C1 segment of cervical spinal cord (tissue), 14 donors: ENCODE data around the gene RSPH3.
A peak's percentile ranks its signal among the peaks of the same experiment; 100 is the strongest.
"Not testable (repeated sequence)": the region's sequence is repeated elsewhere in the genome, so short reads cannot be mapped to it uniquely, and the experiment has no call there.

Experiments used
- DNase-seq, 14 donors: peaks; one replicate each; lab custom pipeline; 2025; lab: John Stamatoyannopoulos, UW

The RSPH3 gene

GRCh38 chr6:158972241-158973233 is 27.5 kb downstream of the RSPH3 start:
- DNase-seq, result peak in 1 of 14 donors; percentile 1

GRCh38 chr6:158970640-158971275 is 29.2 kb downstream of the RSPH3 start:
- DNase-seq, result peak in 3 of 14 donors; percentile 2 to 32 (median 19)

DNA sequence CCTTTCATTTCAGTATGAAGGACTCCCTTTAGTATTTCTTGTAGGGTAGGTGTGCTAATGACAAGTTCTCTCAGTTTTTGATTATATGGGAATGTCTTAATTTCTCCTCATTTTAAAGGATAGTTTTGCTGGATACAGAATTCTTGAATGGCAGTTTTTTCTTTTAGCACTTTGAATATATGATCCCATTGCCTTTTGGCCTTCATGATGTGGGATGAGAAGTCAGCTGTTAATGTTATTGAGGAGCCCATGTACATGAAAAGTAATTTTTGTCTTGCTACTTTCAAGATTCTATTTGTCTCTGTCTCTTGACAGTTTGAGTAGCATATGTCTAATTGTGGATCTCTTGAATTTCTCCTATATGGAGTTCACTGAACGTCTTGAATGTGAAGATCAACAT is 30.9 kb downstream of the RSPH3 start:
- DNase-seq, result no peak

DNA sequence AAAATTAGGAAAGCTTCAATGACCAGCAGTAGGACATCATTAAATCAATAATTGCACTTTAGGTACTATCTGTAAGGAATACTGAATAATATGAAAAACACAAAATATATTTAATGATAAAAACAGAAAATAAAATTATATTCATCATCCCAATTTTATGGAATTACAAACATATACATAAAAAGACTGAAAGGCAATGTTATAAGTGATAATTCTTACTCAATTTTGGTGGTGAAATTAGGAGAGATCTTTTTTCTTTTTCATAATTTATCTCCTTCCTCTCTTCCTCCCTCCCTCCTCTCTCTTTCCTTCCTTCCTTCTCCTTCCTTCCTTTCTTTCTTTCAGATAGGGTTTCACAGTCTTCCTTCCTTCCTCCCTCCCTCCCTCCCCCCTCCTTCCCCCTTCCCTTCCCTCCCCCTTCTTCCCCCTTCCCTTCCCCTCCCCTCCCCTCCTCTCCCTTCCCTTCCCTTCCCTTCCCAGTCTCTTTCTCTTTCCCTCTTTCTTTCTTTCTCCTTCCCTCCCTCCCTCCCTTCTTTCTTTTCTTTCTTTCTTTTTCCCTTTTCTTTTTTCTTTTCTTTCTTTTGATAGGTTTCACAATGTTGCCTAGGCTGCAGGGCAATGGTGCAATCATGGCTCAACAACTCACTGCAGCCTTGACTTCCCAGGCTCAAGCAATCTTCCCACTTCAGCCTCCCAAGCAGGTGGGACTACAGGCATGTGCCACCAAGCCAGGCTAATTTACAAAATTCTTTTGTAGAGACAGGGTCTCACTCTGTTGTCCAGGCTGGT is 36.8 kb downstream of the RSPH3 start:
- no peak for DNase-seq

GRCh38 chr6:158962371-158962770 is 37.6 kb downstream of the RSPH3 start:
- DNase-seq, result no peak

GRCh38 chr6:158960026-158960425 is 40.0 kb downstream of the RSPH3 start:
- DNase-seq, result peak in 1 of 14 donors; percentile 20

DNA sequence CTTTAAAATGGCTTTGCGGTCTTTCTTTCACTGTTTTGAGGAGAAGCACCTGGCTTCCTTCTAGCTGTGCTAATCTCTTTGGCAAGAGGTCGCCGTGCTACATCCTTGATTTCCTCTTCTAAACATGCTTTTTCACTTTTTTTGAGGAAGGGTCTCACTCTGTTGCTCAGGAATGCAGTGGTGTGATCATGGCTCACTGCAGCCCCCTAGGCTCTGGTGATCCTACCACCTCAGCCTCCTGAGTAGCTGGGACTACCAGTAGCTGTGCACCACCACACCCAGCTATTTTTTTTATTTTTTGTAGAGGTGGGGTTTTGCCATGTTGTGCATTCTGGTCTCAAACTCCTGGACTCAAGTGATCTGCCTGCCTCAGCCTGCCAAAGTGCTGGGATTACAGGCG is 40.5 kb downstream of the RSPH3 start:
- peak in 1 of 14 donors; percentile 28 for DNase-seq

DNA sequence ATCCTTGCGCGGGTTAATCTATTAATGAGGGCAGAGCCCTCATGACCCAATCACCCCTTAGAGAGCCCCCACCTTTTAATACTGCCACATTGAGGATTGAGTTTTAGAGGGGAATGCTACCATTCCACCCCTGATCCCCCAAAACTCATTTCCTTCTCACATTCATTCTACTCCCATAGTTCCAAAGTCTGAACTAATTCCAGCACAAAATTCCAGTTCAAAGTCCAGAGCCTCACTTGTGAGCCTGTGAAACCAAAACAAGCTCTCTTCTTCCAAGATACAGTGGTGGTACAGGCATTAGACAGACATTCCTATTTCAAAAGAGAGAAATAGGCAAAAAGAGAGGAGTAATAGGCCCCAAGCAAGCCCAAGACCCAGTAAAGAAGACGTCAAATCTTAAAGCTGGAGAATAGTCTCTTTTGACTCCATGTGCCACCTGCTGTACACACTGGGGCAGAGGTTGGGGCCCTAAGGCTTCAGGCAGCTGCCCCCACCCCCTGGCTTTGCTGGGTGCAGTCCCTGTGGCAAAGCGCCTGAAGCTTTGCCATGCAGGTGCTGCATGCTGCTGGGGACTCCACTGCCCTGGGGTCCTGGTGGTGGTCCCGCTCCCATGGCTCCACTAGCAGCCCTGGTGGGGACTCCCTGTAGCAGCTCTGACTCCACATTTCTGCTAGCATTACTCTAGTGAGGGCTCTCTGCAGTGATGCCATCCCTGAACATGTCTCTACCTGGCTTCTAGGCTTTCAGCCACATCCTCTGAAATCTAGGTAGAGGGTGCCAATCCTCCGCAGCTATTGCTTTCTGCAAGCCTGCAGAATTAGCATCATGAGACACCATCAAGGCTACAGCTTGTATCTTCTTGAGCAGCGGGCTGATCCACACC is 41.3 kb downstream of the RSPH3 start:
- DNase-seq, result no peak

DNA sequence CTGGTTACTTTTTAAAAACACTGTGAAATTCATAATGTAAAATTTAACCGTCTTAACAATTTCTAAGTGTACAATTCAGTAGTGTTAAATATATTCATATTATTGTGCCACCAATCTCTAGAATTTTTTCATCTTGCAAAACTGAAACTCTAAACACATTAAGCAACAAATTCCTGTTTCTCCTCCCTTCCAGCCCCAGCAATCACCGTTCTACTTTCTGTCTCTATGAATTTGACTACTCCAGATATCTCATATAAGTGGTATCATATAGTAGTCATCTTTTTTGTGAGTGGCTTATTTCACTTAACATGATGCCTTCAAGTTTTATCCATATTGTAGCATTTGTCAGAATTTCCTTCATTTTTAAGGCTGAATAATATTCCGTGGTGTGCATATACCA is 44.7 kb downstream of the RSPH3 start:
- DNase-seq, result no peak

DNA sequence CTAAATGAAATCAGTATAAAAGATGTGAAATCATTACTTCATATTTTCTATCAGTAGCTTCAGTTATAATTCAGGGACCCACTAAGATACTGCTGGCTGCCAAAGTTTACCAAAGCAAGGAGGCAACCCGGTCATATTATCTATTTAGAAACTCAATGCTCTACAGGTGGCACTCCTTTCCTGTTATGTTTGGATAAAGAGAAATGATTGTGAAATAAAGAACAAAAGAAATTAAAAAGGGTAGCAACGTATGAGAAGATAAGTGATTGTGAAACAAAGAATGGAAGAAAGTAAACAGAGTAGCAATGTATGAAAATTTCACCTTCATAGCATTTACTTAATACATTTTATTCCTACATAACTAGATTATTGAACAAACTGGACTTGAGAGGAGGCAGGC is 45.2 kb downstream of the RSPH3 start:
- no peak for DNase-seq

DNA sequence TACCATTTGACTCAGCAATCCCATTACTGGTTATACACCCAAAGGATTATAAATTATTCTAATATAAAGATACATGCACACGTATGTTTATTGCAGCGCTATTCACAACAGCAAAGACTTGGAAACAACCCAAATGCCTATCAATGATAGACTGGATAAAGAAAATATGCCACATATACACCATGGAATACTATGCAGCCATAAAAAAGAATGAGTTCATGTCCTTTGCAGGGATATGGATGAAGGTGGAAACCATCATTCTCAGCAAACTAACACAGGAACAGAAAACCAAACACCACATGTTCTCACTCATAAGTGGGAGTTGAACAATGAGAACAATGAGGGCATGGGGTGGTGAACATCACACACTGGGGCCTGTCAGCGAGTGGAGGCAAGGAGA is 48.0 kb downstream of the RSPH3 start:
- DNase-seq, result not testable (repeated sequence)

GRCh38 chr6:158951565-158951964 is 48.4 kb downstream of the RSPH3 start:
- not testable (repeated sequence) for DNase-seq

DNA sequence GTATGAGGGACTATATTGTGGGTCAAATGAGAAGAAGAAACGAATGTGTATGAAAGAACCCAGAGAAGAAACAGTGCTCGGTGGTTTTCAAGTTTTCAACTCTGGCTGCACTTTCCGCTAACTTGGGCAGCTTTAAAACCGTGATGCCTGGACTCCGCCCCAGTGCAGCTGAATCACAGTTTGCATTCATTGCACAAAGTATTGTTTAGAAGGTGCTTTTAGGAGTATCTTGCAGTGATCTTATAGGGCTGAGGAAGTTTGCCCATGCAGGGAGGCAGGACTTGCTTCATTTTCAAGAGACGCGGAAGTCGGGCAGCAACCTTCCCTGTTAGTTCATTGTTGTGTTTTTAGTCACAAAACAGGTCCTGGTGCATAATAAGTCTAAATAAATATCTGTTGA is 52.7 kb downstream of the RSPH3 start:
- no peak for DNase-seq

DNA sequence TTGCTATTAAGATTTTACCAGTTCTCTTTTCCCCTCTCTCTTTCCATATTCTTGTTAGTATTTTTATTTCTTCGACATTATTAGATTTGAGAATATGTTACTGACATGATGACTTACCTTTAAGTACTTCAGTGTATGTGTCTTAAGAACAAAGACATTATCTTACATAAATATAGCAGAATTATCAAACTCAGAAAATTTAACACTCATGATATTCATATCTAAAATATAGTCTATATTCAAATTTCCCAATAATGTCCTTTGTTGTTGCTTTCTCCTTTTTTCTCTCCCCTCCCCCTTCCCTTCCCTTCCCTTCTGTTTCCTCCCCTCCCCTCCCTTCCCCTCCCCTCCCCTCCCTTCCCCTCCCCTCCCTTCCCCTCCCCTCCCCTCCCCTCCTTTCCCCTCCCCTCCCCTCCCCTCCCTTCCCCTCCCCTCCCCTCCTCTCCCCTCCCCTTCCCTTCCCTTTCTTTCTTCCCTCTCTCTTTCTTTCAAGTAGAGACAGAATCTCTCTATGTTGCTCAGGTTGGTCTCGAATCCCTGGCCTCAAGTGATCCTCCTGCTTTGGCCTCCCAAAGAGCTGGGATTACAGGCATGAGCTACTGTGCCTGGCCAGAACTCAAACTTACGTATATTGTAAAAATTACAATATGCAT is 56.5 kb downstream of the RSPH3 start:
- no peak for DNase-seq

DNA sequence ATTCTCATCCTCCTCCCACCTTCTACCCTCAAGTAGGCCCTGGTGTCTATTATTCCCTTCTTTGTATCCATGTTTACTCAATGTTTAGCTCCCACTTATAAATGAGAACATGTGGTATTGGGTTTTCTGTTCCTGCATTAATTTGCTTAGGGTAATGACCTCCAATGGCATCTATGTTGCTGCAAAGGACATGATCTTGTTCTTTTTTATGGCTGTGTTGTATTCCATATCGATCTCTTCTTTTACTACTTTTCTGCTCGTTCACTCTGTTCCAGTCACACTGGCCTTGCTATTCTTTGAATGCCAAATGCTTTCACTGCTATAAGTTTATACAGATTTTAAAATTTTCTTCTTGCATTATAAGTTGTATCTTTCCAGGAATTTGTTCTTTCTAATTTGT is 57.7 kb downstream of the RSPH3 start:
- DNase-seq, result no peak

DNA sequence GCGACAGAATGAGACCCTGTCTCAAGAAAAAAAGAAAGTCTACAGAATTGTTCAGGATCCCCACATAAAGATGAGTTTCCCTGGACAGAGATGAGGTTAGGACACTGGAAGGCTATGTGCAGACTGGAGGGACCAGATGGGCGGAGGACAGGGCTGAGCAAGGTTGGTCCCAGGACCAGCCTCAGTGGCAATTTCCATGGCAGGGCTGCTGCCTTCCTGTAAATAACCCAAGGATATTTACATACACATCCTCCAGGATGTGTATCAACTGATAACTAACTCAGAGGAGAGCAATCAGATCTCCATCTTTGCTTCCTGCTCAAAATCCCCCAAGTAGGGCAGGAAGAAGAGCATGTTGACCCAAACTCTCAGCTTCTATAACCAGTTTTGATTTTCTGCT is 58.8 kb downstream of the RSPH3 start:
- DNase-seq, result no peak

DNA sequence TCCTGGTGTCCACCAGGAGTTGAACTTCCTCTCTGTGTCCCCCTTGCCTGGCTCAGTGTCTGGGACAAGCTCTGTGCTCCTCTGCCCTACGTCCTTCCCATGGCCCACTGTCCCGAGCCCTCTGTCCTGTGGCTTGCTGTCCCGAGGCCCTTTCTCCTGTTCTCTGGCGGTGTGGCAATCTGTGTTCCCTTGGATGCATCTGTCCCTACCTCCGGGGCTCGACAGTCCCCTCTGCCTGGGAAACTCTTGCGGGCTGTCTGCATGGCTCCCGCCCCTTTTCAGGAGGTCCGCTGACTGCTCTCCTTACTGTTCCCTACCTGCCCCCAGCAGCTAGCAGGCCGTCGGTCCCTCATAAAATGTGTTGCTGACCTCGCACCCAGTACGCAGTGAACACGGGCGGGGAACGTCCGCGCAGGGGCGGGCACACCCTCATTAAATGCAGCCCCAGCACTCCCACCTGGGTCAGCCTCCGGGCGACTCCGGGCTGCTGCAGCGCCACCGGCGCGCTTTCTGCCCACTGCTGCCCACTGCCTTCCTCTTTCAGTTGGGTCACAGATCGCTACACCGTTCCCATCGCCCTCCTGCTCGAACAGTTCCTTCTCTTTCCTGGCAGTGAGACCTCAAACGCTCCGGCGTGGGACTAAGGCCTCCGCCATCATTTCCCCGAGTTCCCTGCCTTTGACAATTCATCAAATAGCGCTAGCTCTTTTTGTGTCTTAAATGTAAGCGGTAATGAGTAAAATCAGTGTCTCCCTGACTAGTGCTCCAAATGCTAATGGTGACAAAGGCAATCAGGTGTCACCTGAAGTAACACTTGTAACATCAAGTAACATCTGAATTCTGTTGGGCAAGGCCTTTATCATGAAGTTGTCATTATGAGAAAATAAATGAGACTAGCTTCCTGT is 60.5 kb downstream of the RSPH3 start:
- no peak for DNase-seq

GRCh38 chr6:158938811-158939254 is 61.2 kb downstream of the RSPH3 start:
- no peak for DNase-seq

- no peak for DNase-seq
Observed at GRCh38 chr6:158938220-158938619, 61.8 kb downstream of the RSPH3 start.
